GM21390 (cell line): ENCODE measurements around the gene PI4K2A.
"Not testable (repeated sequence)": the region's sequence is repeated elsewhere in the genome, so short reads cannot be mapped to it uniquely, and the experiment has no call there.

ENCODE experiments used
- ATAC-seq: cut with Tn5 transposase; IDR thresholded peaks from one replicate; pipeline ENCODE4 v1.9.1; 2021; ENCODE audit not compliant: unreplicated experiment

Gene PI4K2A

GRCh38 chr10:97631098-97631497 is 9.4 kb upstream of the PI4K2A start:
- ATAC-seq = no peak

GRCh38 chr10:97632949-97633884 is 7.3 kb upstream of the PI4K2A start, which contains the start of gene MORN4:
TSS of gene MORN4 (minus strand) at chr10:97633500. CDS start at chr10:97619653, 13,847 bp downstream.
- peak; percentile 99 for ATAC-seq

DNA sequence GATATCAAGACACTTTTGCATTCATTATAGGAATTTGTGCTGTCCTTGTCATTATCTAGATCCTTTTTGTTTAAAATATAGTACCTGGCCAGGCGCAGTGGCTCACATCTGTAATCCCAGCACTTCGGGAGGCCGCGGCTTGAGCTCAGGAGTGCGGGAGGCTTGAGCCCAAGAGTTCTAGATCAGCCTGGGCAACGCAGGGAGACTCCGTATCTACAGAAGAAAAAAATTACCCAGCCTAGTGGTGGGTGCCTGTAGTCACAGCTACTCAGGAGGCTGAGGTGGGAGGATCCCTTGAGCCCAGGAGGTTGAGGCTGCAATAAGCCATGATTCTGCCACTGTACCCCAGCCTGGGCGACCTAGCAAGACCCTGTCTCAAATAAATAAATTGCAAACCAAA is 6.5 kb upstream of the PI4K2A start:
- no peak for ATAC-seq

GRCh38 chr10:97635577-97635976 is 4.9 kb upstream of the PI4K2A start:
- ATAC-seq = no peak

DNA sequence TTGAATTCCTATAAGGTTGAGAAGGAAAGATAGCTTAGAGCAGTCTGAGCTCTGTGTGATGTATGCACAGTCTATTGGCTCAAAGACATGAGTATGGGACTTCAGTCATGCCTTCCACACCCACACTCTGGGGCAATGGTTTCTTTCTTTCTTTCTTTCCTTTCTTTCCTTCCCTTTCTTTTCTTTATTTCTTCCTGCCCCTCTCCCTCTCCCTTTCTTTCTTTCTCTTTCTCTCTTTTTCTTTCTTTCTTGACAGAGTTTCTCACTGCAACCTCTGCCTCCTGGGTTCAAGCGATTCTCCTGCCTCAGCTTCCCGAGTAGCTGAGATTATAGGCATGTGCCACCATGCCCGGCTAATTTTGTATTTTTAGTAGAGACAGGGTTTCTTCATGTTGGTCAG is 1.4 kb upstream of the PI4K2A start:
- not testable (repeated sequence) for ATAC-seq

DNA sequence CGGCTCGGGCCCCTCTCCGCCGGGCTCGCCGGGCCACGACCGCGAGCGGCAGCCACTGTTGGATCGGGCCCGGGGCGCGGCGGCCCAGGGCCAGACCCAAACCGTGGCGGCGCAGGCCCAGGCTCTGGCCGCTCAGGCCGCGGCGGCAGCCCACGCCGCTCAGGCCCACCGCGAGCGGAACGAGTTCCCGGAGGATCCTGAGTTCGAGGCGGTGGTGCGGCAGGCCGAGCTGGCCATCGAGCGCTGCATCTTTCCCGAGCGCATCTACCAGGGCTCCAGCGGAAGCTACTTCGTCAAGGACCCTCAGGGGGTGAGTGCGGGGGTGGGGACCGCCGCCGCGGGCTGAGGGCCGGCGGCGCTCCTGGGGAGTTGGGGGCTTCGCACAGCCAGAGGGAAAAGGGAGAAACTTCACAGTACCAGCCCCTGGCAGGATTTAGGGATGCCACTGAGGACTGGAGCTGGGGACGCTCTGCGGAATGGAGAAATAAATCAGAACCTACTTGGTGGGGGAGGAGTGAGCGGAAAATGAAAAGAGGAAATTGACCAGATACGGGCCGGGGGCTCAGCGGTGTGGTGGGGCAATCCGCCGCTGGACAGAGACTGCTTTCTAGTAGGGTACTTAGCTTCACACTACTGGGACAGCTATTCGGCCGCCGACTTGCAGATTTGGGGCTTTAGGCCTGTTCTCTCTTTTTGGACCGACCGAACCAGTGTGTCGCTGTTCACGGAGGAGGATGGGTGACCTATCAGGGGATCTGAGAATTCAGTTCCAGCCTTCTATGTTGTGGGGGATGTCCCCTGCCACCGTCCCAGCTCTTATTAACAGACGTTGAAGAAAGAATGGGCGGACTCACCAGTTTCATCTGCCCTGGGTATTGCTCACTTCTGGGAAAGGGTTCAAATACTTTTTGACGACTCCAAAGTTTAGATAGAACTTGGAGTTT is 669 bp downstream of the PI4K2A start:
- ATAC-seq = peak; percentile 27

GRCh38 chr10:97642471-97643159 is 2.1 kb downstream of the PI4K2A start:
- not testable (repeated sequence) for ATAC-seq

- ATAC-seq = no peak
These were observed 3.0 kb downstream of the PI4K2A start for GRCh38 chr10:97643441-97643985.

DNA sequence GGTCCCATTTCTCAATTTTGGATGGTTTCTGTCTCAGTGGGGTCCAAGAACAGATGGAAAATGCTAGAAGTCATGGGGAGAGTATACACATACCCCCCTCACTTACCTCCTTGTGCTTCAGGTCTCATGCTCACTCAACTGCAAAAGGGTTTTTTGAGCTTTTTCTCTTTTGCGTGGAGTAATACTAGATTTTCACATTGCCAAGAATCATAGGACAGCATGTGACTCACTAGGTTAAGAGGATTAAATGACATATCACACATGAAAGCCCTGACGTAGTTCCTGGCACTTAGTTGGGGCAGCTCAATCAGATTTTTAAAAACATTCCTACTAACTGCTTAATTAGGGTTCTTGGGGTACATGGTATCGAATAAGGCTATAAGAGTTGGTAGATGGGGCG is 4.5 kb downstream of the PI4K2A start:
- no peak for ATAC-seq

DNA sequence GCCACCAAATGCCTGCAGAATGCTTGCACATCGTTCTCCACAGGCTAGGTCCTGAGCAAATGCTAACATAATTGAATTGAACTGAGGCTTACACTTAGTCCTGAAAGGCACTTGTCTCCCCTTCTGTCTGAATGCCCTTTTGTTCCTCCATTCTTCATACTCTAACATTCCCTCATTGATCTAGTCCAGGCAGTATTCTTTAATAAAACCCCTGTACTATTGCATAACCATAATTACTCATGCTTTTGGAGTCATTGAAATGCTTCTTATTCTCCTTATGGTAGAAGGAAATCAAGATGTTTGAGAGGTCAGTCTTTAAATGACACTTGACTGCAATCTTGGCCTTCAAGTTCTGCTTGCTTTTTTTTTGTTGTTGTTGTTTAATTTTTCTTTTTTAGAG is 7.1 kb downstream of the PI4K2A start:
- no peak for ATAC-seq

DNA sequence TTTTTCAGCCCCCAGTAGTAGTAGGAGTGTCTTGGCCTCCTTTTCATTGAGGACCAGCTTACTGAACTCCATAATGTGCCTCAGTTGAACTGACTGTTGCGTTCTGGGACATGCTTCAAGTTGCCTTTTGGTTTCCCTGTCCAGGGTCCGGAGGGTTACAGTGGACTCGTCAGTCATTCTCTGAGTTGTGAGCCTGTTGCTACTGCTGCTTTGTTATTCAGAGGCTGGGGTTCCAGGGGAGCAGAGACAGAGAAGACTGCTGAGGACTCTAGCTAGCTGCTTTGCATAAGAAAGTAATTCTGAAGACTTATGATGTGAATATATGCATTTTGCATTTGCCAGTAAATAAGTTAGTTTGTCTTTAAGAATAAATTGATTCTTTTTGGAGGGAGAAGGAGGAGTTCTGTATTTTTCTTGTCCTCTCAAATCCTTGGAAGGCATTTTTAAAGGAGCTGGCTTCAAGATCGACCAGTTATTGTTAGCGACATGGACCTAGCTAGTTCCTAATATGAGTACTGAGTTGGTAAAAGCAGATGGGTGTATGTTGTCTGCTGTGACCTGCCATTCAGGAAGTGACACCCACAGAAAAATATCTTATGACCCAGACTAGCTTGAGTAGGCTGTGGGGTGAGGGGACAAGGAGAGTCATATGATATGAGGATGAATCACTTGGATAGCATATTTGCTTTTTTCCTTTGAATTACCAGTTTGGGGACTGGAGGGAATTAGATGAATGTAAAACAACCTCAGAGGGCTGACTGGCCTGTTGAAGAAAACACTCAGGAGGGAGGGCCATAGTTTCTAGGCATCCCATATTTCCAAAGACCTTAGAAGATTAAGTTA is 8.3 kb downstream of the PI4K2A start:
- ATAC-seq = peak; percentile 90

DNA sequence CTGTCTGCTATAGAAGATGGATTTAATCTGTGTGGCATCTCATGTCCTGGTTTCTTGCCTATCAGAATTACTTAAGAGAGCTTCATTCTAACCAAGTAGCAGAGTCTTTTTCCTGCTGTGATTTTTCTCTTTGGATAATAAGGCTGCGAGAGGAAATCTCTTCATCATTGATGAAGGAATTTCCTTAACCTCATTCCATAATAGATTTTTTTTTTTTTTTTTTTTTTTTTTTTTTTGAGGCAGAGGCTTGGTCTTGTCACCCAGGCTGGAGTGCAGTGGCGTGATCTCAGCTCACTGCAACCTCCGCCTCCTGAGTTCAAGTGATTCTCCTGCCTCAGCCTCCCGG is 8.9 kb downstream of the PI4K2A start:
- ATAC-seq = not testable (repeated sequence)

DNA sequence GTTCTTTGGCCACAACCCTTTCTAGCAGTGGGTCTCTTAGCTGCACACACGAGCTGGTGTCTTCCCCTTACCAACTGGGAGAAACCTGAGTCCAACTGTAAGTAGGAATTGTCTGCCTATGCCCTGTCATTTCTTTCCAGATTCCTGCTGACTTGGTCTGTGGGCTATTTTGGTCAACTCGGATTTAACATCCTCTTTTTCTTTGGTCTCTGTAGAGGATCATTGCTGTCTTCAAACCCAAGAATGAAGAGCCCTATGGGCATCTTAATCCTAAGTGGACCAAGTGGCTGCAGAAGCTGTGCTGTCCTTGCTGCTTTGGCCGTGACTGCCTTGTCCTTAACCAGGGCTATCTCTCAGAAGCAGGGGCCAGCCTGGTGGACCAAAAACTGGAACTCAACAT is 10.3 kb downstream of the PI4K2A start:
- no peak for ATAC-seq

- ATAC-seq = no peak
These were observed 11.3 kb downstream of the PI4K2A start for GRCh38 chr10:97651773-97652172.

- no peak for ATAC-seq
These were observed 16.3 kb downstream of the PI4K2A start for GRCh38 chr10:97656777-97657176.

DNA sequence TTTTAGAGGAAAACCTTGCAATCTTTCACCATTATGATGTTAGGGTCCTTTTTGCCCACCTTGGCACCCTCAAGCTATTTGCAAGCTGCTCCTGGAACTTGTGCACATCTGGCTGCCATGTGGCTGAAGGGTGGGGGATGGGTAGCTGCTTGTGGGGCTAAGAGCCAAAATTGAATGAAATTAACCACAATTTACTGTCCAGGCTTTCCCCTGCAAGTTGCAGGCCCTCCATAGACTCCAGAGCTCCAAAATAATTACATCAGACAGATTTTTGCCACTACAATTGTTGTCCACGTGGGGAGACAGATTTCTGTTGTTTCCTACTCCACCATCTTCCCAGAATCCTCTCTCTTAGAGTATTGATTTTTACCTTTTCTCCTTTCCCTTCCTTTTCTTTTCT is 19.1 kb downstream of the PI4K2A start:
- no peak for ATAC-seq

DNA sequence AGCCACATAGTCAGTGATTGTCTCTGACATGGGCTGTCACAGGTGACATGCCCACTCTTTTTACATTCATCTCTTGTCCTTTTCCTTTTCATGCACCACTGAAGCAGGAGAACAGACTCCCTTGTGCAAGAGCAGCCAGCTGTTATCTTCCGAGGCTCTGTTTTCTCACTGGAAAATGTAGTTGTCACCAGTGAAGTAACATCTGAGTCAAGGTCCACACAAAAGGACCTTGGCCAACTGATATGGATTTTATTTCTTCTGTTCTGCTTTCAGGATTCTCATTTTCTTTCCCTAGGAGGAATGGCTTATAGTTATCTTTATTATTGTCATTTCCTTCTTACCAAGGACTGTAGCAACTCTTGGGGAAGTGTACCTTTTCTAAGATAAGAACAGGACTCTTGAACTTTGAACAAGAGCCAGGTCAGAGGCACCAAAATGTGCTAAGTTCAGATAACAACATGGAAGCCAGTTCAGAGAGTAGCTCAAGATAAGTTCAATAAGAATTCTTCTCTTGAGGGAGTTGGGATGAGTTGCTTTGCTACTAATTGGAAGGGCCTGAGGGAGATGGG is 23.9 kb downstream of the PI4K2A start:
- no peak for ATAC-seq

DNA sequence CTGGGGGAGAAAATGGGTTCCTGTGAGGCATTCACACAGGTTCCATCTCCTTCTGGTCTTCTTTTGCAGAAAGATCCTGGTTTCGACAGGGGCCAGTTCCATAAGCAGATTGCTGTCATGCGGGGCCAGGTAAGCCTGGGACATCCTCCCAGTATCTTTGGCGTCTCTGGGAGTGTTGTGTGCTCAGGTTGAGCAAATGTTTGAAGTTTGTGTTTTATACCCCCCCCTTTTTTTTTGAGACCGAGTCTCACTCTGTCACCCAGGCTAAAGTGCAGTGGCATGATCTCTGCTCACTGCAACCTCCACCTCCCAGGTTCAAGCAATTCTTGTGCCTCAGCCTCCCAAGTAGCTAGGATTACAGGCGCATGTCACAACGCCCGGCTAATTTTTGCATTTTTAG is 26.5 kb downstream of the PI4K2A start:
- ATAC-seq = no peak

- no peak for ATAC-seq
These were observed 27.0 kb downstream of the PI4K2A start for GRCh38 chr10:97667463-97667862.

GRCh38 chr10:97669571-97669970 is 29.1 kb downstream of the PI4K2A start:
- no peak for ATAC-seq
